ENCODE results near the gene R3HDM1.

DNA sequence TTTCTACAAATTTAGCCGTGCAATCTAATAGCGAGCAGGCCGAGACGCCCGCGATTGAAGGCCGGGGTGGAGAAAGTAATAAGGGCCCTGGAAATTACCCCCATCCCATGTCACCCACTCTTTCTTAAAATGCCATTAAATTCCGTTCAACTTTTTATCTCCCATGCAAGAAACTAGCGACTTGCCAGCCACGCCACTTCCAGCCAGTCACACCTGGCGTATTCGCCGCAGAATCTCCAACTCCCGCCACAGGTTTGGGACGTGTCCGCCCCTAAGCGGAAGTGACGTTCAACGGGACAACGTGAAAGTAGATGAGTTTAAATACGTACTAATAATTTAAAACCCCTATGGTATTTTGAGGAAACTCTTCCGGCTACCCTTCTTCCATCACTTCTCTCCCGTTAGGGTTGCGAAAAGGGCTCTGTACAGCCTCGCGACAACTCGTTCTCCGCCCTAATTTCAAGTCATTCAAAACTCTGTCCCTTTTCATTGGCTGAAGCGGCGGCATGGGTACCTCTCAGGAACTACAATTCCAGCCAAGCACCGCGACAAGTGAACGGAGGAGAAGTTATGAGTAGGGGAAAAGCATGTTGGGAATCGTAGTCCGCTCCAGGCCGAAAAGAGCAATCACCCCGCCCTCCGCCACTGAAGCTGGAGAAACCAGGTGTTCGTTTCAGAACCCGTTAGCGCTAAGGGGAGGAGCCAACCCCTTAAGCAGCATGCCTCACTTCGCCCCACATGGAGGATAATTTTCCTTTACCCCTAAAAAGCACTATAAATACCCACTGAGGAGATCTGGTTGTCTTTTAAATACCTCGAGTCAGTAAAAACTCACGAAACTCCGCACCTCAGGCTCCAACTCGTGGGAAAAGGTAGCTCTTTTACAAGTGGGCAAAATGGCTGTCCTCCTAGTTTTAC lies 712 bp upstream of the R3HDM1 start, which contains the start of gene ZRANB3:
- TF ChIP-seq, protein P1, sequence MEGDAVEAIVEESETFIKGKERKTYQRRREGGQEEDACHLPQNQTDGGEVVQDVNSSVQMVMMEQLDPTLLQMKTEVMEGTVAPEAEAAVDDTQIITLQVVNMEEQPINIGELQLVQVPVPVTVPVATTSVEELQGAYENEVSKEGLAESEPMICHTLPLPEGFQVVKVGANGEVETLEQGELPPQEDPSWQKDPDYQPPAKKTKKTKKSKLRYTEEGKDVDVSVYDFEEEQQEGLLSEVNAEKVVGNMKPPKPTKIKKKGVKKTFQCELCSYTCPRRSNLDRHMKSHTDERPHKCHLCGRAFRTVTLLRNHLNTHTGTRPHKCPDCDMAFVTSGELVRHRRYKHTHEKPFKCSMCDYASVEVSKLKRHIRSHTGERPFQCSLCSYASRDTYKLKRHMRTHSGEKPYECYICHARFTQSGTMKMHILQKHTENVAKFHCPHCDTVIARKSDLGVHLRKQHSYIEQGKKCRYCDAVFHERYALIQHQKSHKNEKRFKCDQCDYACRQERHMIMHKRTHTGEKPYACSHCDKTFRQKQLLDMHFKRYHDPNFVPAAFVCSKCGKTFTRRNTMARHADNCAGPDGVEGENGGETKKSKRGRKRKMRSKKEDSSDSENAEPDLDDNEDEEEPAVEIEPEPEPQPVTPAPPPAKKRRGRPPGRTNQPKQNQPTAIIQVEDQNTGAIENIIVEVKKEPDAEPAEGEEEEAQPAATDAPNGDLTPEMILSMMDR (IDR thresholded peaks at IDR 0.05) = no peak
- TF ChIP-seq EZH2 (IDR thresholded peaks at IDR 0.05; ENCODE audit: borderline replicate concordance, insufficient read depth, low read depth, low read length, poor library complexity, severe bottlenecking) = no peak

Measured in B cell (primary cell).